Upper lobe of left lung (tissue), 6 donors: ENCODE measurements around the gene SERPINB1. TPM values are rescaled to one million over a fixed set of nuclear protein-coding genes. Genes with fewer than 3 reads are reported as not detected.
"Not testable (repeated sequence)": the region's sequence is repeated elsewhere in the genome, so short reads cannot be mapped to it uniquely, and the experiment has no call there.

Experiments used
- ATAC-seq, 2 donors: fragments of 200-7000 bp; cut with Tn5 transposase; one replicate each; pipeline ENCODE4 v1.9.1; 2022; ENCODE audit warnings: mild to moderate bottlenecking in 2 of 2, moderate library complexity in 2 of 2; ENCODE audit not compliant: low FRiP score in 2 of 2
- DNase-seq, 2 donors: peaks; one replicate each; pipeline ENCODE4 v3.0.0-alpha.2; 2019 to 2020
- H3K27ac ChIP-seq, 4 donors: fragments of 200-600 bp; sonication (generic); one replicate each; pipeline ENCODE4 v1.5.1; 2016 to 2019
- H3K27me3 ChIP-seq, 4 donors: fragments of 200-600 bp; sonication (generic); one replicate each; pipeline ENCODE4 v1.5.1; 2017 to 2019
- H3K36me3 ChIP-seq, 4 donors: fragments of 200-600 bp; sonication (generic); one replicate each; pipeline ENCODE4 v1.5.1; 2016 to 2019
- H3K4me1 ChIP-seq, 4 donors: fragments of 200-600 bp; sonication (generic); one replicate each; pipeline ENCODE4 v1.5.1; 2018 to 2019
- H3K4me3 ChIP-seq, 4 donors: fragments of 200-600 bp; sonication (generic); one replicate each; pipeline ENCODE4 v1.5.1; 2017 to 2019; ENCODE audit warnings: mild to moderate bottlenecking in 2 of 4, moderate library complexity in 1 of 4
- H3K9me3 ChIP-seq, 4 donors: fragments of 200-600 bp; sonication (generic); one replicate each; pipeline ENCODE4 v1.5.1; 2018 to 2019
- CTCF ChIP-seq, 6 experiments: fragments of 450-650 bp in 4 of 6; fragments of 200-600 bp in 2 of 6; sonication (generic) in 2 of 6; IDR thresholded peaks; one replicate each; pipeline ENCODE4 v1.5.1; 2016 to 2019; ENCODE audit warnings: antibody characterized with exemption in 6 of 6
- EP300 ChIP-seq, 4 donors: sonication (generic); formaldehyde crosslinking; IDR thresholded peaks; one replicate each; pipeline ENCODE4 v1.5.1; 2017; ENCODE audit warnings: antibody characterized with exemption in 4 of 4, control low read depth in 2 of 4
- POLR2A ChIP-seq, 4 donors: fragments of 450-650 bp; IDR thresholded peaks; one replicate each; pipeline ENCODE4 v1.5.1; 2016 to 2017; ENCODE audit warnings: antibody characterized with exemption in 4 of 4, mild to moderate bottlenecking in 2 of 4
- POLR2AphosphoS5 ChIP-seq, 2 donors: sonication (generic); formaldehyde crosslinking; IDR thresholded peaks; one replicate each; pipeline ENCODE4 v1.5.1; 2017; ENCODE audit warnings: antibody characterized with exemption in 2 of 2
- WGBS, 2 donors: methylation state at CpG; one replicate each; pipeline ENCODE4 v1.1.5; 2017 to 2018; 5-methylcytosine and 5-hydroxymethylcytosine counted together
- total RNA-seq, 6 donors: library from RNA; depleted of rRNA in 4 of 6; stranded (reverse); fragments of >200 nt in 4 of 6; gene quantifications; one replicate each; pipeline versions ENCODE4 v1.1.0 to v1.2.1, GENCODE V29; 2016 to 2021
- donor health status: DM: no; HTN: no; CAD: no; lungs with moderate emphysema.
- donor health status: DM: no; HTN: yes; CAD: no; lungs with severe emphysema.

Gene SERPINB1
- total RNA-seq, 6 donors from 2014 or later: 56.6 to 184 (median 102) TPM

GRCh38 chr6:2853769-2854395 is 12.2 kb upstream of the SERPINB1 start:
- no peaks in the 10 kb centered on the region for H3K27me3 ChIP-seq
- peak overlapping the region in 3 of 4 donors; percentile 7 to 39 (median 22) for H3K4me3 ChIP-seq
- H3K4me1 ChIP-seq: peaks cover 56 to 69% (median 67%) of the 10 kb centered on the region in 4 donors
- no peaks in the 10 kb centered on the region for H3K9me3 ChIP-seq
- DNase-seq (peak in 1 of 2 donors; percentile 77), ATAC-seq (peak in 1 of 2 donors; percentile 67)
- TF ChIP-seq EP300 (IDR thresholded peaks at IDR 0.05) (no peak), POLR2AphosphoS5 (IDR thresholded peaks at IDR 0.05) (peak; percentile 67 to 68), POLR2A (IDR thresholded peaks at IDR 0.05) (peak in 1 of 4 donors; percentile 23), CTCF (IDR thresholded peaks at IDR 0.05) (peak in 3 of 6 experiments; percentile 38 to 40 (median 38))
- peak overlapping the region; percentile 78 to 89 (median 82) for H3K27ac ChIP-seq
- WGBS, 2 donors: 25 to 28% methylated on average over 14 of the region's 14 CpGs
- H3K36me3 ChIP-seq: no peaks in the 10 kb centered on the region

GRCh38 chr6:2853378-2853768 is 11.7 kb upstream of the SERPINB1 start:
- H3K4me1 ChIP-seq: peaks cover 51 to 66% (median 62%) of the 10 kb centered on the region in 4 donors
- peak overlapping the region; percentile 78 to 89 (median 82) for H3K27ac ChIP-seq
- H3K27me3 ChIP-seq, ATAC-seq, H3K36me3 ChIP-seq, DNase-seq, H3K9me3 ChIP-seq: not testable (repeated sequence)
- 90% methylated on average over 1 of the region's 1 CpG; no CpG with 5 or more reads in 1 of the 2 donors for WGBS, 2 donors
- peak overlapping the region in 2 of 4 donors; percentile 22 to 39 for H3K4me3 ChIP-seq

- TF ChIP-seq POLR2A (IDR thresholded peaks at IDR 0.05) (no peak), EP300 (IDR thresholded peaks at IDR 0.05) (no peak), POLR2AphosphoS5 (IDR thresholded peaks at IDR 0.05) (no peak), CTCF (IDR thresholded peaks at IDR 0.05) (no peak)
- 65 to 76% methylated on average over 10 of the region's 10 CpGs for WGBS, 2 donors
- no peak overlapping the region for H3K4me3 ChIP-seq
- H3K27me3 ChIP-seq: no peaks in the 10 kb centered on the region
- H3K4me1 ChIP-seq: peaks cover 47 to 63% (median 58%) of the 10 kb centered on the region in 4 donors
- ATAC-seq: no peak
- DNase-seq: no peak
- H3K9me3 ChIP-seq: no peaks in the 10 kb centered on the region
- no peaks in the 10 kb centered on the region for H3K36me3 ChIP-seq
- peak overlapping the region; percentile 78 to 89 (median 82) for H3K27ac ChIP-seq
These were observed 11.3 kb upstream of the SERPINB1 start for GRCh38 chr6:2852921-2853322.

GRCh38 chr6:2852514-2852855 is 10.8 kb upstream of the SERPINB1 start:
- H3K4me1 ChIP-seq: peaks cover 43 to 58% (median 54%) of the 10 kb centered on the region in 4 donors
- no peak for ATAC-seq

More at GRCh38 chr6:2852514-2852855, 10.8 kb upstream of the SERPINB1 start:
- Histone ChIP-seq H3K9me3 (no peaks in the 10 kb centered on the region), H3K27me3 (no peaks in the 10 kb centered on the region), H3K36me3 (no peaks in the 10 kb centered on the region), H3K4me3 (no peak overlapping the region), H3K27ac (no peak overlapping the region)
- 77 to 82% methylated on average over 6 of the region's 6 CpGs for WGBS, 2 donors
- TF ChIP-seq EP300 (IDR thresholded peaks at IDR 0.05) (no peak), CTCF (IDR thresholded peaks at IDR 0.05) (no peak), POLR2AphosphoS5 (IDR thresholded peaks at IDR 0.05) (no peak), POLR2A (IDR thresholded peaks at IDR 0.05) (no peak)
- DNase-seq: no peak
